ENCODE measurements around the gene TRIM52. TPM values are rescaled to one million over a fixed set of nuclear protein-coding genes. Genes with fewer than 3 reads are reported as not detected.
A peak's percentile ranks its signal among the peaks of the same experiment; 100 is the strongest.

Gene TRIM52
- total RNA-seq, 2 donors from 2014 or later: 9.8 to 13.5 TPM

DNA sequence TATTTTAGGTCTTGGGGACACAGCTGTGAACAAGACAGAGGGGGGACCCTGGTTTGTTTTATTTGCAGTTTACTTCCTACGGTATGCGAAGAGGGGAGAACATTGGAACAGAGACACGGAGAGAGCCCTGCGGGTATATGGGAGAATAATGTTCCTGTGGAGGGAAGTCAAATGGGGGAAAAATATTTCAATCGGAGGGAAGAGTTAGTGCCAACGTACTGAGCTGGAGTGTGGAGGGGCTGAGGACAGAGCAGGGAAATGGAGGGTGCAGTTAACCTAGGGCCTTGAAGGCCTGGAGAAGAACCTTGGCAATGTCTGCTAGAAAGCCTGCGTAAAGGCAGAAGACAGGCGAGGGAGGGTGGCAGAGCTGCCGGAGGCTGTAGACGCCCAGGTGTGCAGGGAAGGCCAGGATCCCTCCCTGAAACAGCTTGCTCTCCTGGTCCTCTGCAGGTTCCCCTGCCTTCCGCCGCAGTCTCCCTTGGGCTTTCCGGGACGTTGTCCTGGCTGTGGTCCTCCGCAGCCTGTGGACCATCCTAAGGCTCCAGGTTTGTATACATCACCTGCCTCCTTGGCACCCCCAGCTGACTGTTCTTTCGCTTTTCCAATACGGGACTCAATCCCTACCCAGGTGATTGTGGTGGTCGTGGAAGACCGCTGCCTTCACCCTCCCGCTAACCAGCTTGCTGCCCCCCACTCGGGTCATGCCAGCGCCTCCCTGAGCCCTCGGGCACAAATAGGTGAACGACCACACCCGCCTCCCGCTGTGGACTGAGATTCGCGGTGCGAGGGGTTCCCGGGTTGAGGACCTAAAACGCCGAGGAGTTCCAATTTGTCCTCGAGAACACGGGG is 15.3 kb downstream of the TRIM52 start:
- DNase-seq: no peak
- no peaks in the 10 kb centered on the region for H3K27me3 ChIP-seq
- H3K9me3 ChIP-seq: no peaks in the 10 kb centered on the region
- H3K9ac ChIP-seq (ENCODE audit: low read depth in 2 of 2, low read length in 2 of 2): peak overlapping the region; percentile 80 to 99
- intact Hi-C loops (cut with DNase I): no loop called here
- H3K4me3 ChIP-seq: peak overlapping the region; percentile 67
- H3K36me3 ChIP-seq: peaks cover 5% of the 10 kb centered on the region
- TF ChIP-seq, protein P1, sequence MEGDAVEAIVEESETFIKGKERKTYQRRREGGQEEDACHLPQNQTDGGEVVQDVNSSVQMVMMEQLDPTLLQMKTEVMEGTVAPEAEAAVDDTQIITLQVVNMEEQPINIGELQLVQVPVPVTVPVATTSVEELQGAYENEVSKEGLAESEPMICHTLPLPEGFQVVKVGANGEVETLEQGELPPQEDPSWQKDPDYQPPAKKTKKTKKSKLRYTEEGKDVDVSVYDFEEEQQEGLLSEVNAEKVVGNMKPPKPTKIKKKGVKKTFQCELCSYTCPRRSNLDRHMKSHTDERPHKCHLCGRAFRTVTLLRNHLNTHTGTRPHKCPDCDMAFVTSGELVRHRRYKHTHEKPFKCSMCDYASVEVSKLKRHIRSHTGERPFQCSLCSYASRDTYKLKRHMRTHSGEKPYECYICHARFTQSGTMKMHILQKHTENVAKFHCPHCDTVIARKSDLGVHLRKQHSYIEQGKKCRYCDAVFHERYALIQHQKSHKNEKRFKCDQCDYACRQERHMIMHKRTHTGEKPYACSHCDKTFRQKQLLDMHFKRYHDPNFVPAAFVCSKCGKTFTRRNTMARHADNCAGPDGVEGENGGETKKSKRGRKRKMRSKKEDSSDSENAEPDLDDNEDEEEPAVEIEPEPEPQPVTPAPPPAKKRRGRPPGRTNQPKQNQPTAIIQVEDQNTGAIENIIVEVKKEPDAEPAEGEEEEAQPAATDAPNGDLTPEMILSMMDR (IDR thresholded peaks at IDR 0.05): no peak
- peaks cover 22% of the 10 kb centered on the region for H3K4me1 ChIP-seq
- peak overlapping the region; percentile 93 for H3K27ac ChIP-seq

DNA sequence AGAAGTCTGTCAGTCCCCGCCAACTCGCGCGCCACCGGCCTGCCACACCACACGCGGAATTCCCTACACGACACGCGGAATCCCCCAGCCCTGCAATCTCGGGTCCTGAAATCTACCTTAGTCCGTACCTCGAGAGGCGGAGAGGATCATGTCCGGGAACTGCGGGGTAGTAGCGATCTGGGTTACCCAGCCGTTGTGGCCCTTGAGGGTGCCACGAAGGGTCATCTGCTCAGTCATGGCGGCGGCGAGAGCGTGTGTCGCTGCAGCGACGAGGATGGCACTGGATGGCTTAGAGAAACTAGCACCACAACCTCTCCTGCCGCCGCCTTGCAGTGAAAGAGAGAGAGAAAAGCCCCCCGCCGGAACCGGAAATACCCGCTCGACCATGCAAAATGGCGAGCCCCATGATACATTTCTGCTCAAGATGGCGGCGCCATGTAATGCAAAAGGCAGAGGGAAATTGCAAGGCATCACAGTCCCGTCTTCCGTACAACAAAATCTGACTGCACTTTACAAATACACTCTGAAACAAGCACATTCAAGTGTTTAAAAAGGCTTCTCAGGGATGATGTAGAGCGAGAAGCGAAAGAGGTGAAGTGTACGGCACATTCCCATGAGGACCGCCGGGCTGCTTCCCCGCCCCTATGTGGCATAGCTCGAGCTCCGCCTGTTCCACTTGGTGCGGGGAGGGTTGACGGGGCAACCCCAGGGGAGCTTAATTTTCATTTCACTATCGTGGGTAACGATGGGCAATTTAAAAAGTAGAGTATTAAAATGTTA is 17.2 kb downstream of the TRIM52 start, which contains the start of gene RACK1:
Gene RACK1 (minus strand): TSS at position 343 of the 780 bp plus-strand sequence. CDS start 106 bp downstream, at position 237.
- intact Hi-C loops (cut with DNase I): no loop called here
- DNase-seq: peak; percentile 90
- Histone ChIP-seq H3K9ac (ENCODE audit: low read depth in 2 of 2, low read length in 2 of 2) (peak within 1 kb of the TSS; percentile 95 to 100), H3K36me3 (peaks cover 17% of the 10 kb centered on the region), H3K4me3 (peak within 1 kb of the TSS; percentile 63), H3K27ac (peak within 1 kb of the TSS; percentile 93), H3K27me3 (no peaks in the 10 kb centered on the region), H3K9me3 (no peaks in the 10 kb centered on the region), H3K4me1 (peaks cover 9% of the 10 kb centered on the region)
- TF ChIP-seq, protein P1 (IDR thresholded peaks at IDR 0.05): no peak

DNA sequence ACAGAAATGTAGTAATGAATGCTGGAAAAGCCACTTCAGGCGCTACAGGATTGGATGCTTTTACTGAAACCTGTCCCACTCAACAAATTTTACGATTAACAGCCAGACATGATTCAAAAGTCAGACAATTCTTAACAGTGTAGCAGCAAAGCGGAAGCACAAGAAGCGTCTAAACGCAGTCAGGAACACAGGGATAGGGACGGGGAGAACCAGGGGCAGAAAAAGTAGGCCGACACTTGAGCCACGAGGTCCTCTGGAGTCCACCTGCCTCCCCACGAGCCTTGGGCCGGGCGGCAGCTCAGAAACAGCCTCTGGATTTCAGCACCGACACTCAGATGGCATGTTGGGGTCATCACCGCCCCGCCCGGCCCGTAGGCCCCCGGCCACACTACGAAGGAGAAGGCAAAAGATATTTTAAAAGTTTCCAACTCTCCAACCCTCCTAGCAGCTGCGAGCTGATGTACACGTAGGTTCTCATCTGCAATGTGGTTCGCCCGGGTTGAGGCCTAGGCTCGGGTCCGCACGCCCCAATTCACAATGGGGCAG is 17.9 kb downstream of the TRIM52 start:
- Histone ChIP-seq H3K9ac (ENCODE audit: low read depth in 2 of 2, low read length in 2 of 2) (peak overlapping the region; percentile 95 to 100), H3K4me3 (peak overlapping the region; percentile 63), H3K36me3 (peaks cover 21% of the 10 kb centered on the region), H3K4me1 (peaks cover 9% of the 10 kb centered on the region), H3K27me3 (no peaks in the 10 kb centered on the region), H3K9me3 (no peaks in the 10 kb centered on the region), H3K27ac (peak overlapping the region; percentile 93)
- TF ChIP-seq, protein P1 (IDR thresholded peaks at IDR 0.05): no peak
- intact Hi-C loops (cut with DNase I): no loop called here
- no peak for DNase-seq

DNA sequence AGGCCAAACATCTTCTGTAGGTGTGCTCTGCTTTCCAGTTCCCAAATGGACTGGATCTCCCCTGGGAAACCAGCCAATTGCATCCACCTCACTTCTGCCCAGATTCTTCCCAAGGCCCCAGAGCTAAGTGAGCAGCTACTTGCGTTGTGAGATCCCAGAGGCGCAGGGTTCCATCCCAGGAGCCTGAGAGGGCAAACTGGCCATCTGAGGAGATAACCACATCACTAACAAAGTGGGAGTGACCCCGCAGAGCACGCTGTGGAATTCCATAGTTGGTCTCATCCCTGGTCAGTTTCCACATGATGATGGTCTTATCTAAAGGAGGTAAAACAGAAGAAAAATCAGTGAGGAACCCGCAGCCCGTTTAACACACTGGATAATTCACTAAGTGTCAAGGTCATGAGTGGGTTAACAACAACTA is 18.9 kb downstream of the TRIM52 start:
- peak overlapping the region; percentile 93 for H3K27ac ChIP-seq
- no peak for DNase-seq
- H3K9me3 ChIP-seq: no peaks in the 10 kb centered on the region
- no peaks in the 10 kb centered on the region for H3K27me3 ChIP-seq
- intact Hi-C loops (cut with DNase I): no loop called here
- TF ChIP-seq, protein P1 (IDR thresholded peaks at IDR 0.05): no peak
- H3K4me1 ChIP-seq: peaks cover 9% of the 10 kb centered on the region
- H3K4me3 ChIP-seq: peak overlapping the region; percentile 63
- peak overlapping the region; percentile 95 to 100 for H3K9ac ChIP-seq (ENCODE audit: low read depth in 2 of 2, low read length in 2 of 2)
- H3K36me3 ChIP-seq: peaks cover 31% of the 10 kb centered on the region

DNA sequence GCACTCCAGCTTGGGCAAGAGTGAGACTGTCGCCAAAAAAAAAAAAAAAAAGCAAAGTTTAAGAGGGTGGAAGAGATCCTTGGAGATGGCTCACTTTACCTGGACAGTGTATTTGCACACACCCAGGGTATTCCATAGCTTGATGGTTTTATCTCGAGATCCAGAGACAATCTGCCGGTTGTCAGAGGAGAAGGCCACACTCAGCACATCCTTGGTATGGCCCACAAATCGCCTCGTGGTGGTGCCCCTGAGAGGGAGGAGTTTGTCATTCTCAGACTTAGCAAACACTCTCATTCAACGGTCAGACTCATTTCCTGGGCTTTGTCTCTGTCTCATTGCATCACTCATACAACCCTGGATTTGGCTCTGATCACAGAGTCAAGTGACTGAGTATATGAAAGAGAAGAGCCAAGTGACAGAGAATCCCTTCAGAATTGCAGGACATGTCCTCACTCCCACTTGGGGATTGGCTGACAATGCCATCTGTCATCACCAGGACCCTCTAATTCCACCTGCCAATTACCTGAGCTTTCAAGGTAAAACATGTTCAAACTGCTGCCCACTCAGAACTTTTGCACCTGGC is 19.5 kb downstream of the TRIM52 start:
- H3K9ac ChIP-seq (ENCODE audit: low read depth in 2 of 2, low read length in 2 of 2): peak overlapping the region; percentile 95 to 100
- intact Hi-C loops (cut with DNase I): no loop called here
- H3K4me1 ChIP-seq: peaks cover 9% of the 10 kb centered on the region
- no peak for DNase-seq
- no peaks in the 10 kb centered on the region for H3K9me3 ChIP-seq
- TF ChIP-seq, protein P1 (IDR thresholded peaks at IDR 0.05): no peak
- H3K36me3 ChIP-seq: peaks cover 37% of the 10 kb centered on the region
- no peak overlapping the region for H3K4me3 ChIP-seq
- no peaks in the 10 kb centered on the region for H3K27me3 ChIP-seq
- no peak overlapping the region for H3K27ac ChIP-seq
